K562 (cell line): ENCODE data around the gene SRMS. TPM values are rescaled to one million over a fixed set of nuclear protein-coding genes. Genes with fewer than 3 reads are reported as not detected.

Experiments
- BCL6 ChIP-seq: fragments of 250-450 bp; sonication (Bioruptor Pico); IDR thresholded peaks from 2 replicates; pipeline ENCODE4 v1.4.0; 2020
- ETS1 ChIP-seq: conservative IDR thresholded peaks from 2 replicates; pipeline ENCODE4 v1.6.1; 2011; ENCODE audit warnings: low read depth, mild to moderate bottlenecking, low read length; ENCODE audit not compliant: control insufficient read depth
- FOXP1 ChIP-seq: sonication (generic); formaldehyde crosslinking; IDR thresholded peaks from 2 replicates; pipeline ENCODE4 v1.8.0; 2022; ENCODE audit warnings: mild to moderate bottlenecking, missing genetic modification reagents
- PATZ1 ChIP-seq: fragments of 250-450 bp; sonication (Bioruptor Pico); IDR thresholded peaks from 2 replicates; pipeline ENCODE4 v1.5.0; 2020; ENCODE audit warnings: mild to moderate bottlenecking, borderline replicate concordance
- PBX2 ChIP-seq, 2 experiments: IDR thresholded peaks in 1 of 2; conservative IDR thresholded peaks in 1 of 2; 2 replicates each; pipeline ENCODE4 v1.6.1; 2016; ENCODE audit warnings: low read depth in 2 of 2, mild to moderate bottlenecking in 1 of 2, missing compliant biosample characterization in 1 of 2, missing genetic modification characterization in 1 of 2, moderate library complexity in 1 of 2
- PHF20 ChIP-seq: fragments of 450-650 bp; IDR thresholded peaks from 2 replicates; pipeline ENCODE4 v1.6.1; 2018; ENCODE audit not compliant: partially characterized antibody
- RB1 ChIP-seq: fragments of 450-650 bp; IDR thresholded peaks from 2 replicates; pipeline ENCODE4 v1.6.1; 2017; ENCODE audit warnings: low read depth, mild to moderate bottlenecking
- TAF7 ChIP-seq: fragments of 450-650 bp; IDR thresholded peaks from 2 replicates; pipeline ENCODE4 v1.6.1; 2016; ENCODE audit warnings: missing genetic modification characterization, missing compliant biosample characterization
- ZNF263 ChIP-seq: sonication (generic); formaldehyde crosslinking; IDR thresholded peaks from 2 replicates; pipeline ENCODE4 v1.8.0; 2022; ENCODE audit warnings: mild to moderate bottlenecking, missing genetic modification reagents, borderline replicate concordance
- ZNF354B ChIP-seq: fragments of 250-450 bp; sonication (Bioruptor Pico); IDR thresholded peaks from 2 replicates; pipeline ENCODE4 v1.4.0; 2020
- polyA plus RNA-seq, 8 experiments: library from polyadenylated mRNA; depleted of rRNA in 4 of 8; stranded (reverse) in 5 of 8; unstranded in 3 of 8; fragments of >200 nt; fragmentation: Nextera tagmentation in 2 of 8; fragmentation: Illumina TruSeq in 1 of 8; extraction: Ambion mirVana in 2 of 8; extraction: Trizol in 1 of 8; gene quantifications; 2 replicates each; pipeline versions ENCODE4 v1.2.1 to v1.2.3, GENCODE V29; 2011 to 2014; ENCODE audit warnings: inconsistent platforms in 1 of 8, missing spikeins in 1 of 8
- total RNA-seq, 7 experiments: library from RNA; depleted of rRNA in 6 of 7; stranded (reverse); fragments of >200 nt in 6 of 7; fragmentation: Illumina TruSeq in 2 of 7; extraction: Trizol in 2 of 7; gene quantifications; 2 replicates each; pipeline versions ENCODE4 v1.2.1 to v1.2.3, GENCODE V29; 2011 to 2021; ENCODE audit warnings: low replicate concordance in 1 of 7
- TF ChIP-seq, protein P1 (sequence below), 2 experiments: fragments of 450-650 bp; conservative IDR thresholded peaks; 2 replicates each; pipeline ENCODE4 v1.6.1; 2017; ENCODE audit warnings: mild to moderate bottlenecking in 2 of 2, moderate library complexity in 2 of 2
- TF ChIP-seq, protein P2 (sequence below): sonication (generic); formaldehyde crosslinking; IDR thresholded peaks from 2 replicates; pipeline ENCODE4 v1.9.0; 2022; ENCODE audit warnings: mild to moderate bottlenecking, missing genetic modification reagents
- TF ChIP-seq, protein P3 (sequence below), 2 experiments: IDR thresholded peaks; 2 replicates each; pipeline ENCODE4 v1.6.1; 2011; ENCODE audit warnings: borderline replicate concordance in 1 of 2, control low read depth in 1 of 2, low read depth in 1 of 2, low read length in 1 of 2, mild to moderate bottlenecking in 1 of 2, mixed read lengths in 1 of 2, moderate library complexity in 1 of 2; ENCODE audit not compliant: insufficient read depth in 1 of 2, insufficient read length in 1 of 2, poor library complexity in 1 of 2, severe bottlenecking in 1 of 2; ENCODE audit errors: extremely low read depth in 1 of 2

Gene SRMS
- total and polyA plus RNA-seq, 9 of the 15 experiments (the other 6 are each of a cell fraction or from before 2014, with no cell fraction given): 0.07 TPM; not detected in 8

DNA sequence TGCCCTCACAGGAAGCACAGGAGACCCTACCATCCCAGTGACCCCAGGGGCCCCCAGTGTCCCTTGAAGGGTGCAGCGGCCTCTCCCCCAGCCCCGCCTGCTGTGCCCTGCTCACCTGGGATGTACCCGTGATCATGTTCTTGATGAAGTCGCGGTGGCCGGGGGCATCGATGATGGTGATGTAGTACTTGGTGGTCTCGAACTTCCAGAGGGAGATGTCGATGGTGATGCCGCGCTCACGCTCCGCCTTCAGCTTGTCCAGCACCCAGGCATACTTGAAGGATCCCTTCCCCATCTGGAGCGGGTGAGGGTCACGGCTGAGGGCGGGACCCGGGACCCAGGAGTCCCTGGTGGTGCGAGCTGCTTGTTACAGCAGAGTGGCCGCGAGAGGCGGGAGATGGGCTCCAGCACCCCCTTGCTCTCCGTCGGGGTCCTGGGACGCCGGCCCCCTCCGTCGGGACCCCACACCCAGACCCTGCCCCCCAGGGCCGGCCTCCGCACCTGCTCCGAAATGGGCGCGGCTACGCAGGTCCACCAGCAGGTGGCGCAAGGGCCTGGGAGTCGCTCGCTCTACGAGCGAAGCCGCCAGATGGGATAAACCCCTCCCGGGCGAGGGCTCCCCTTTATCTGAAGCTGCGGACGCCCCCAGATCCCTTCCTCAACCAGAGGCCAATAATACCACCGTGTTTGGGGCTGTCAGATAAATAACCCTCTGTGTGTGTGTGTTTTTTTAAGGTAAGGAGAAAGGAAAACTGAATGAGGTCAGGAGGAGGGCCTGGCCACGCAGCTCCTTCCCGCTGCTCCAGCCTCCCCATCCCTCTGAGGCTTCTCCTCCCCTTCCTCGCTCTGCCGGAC lies 51.6 kb downstream of the SRMS start (continued):
- TF ChIP-seq, protein P1, sequence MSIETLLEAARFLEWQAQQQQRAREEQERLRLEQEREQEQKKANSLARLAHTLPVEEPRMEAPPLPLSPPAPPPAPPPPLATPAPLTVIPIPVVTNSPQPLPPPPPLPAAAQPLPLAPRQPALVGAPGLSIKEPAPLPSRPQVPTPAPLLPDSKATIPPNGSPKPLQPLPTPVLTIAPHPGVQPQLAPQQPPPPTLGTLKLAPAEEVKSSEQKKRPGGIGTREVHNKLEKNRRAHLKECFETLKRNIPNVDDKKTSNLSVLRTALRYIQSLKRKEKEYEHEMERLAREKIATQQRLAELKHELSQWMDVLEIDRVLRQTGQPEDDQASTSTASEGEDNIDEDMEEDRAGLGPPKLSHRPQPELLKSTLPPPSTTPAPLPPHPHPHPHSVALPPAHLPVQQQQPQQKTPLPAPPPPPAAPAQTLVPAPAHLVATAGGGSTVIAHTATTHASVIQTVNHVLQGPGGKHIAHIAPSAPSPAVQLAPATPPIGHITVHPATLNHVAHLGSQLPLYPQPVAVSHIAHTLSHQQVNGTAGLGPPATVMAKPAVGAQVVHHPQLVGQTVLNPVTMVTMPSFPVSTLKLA (conservative IDR thresholded peaks at IDR 0.05): 0 out of 4 replicates have a peak, but pooled peaks of 1 of the 2 experiments have one; percentile 18
- TF ChIP-seq PBX2 (CRISPR knock-in tag; IDR thresholded peaks at IDR 0.05; ENCODE audit: low read depth): no peak
- no peak for TF ChIP-seq PBX2 (tag; conservative IDR thresholded peaks at IDR 0.05; ENCODE audit: low read depth)
- no peak for TF ChIP-seq TAF7 (tag)
- TF ChIP-seq, protein P2, sequence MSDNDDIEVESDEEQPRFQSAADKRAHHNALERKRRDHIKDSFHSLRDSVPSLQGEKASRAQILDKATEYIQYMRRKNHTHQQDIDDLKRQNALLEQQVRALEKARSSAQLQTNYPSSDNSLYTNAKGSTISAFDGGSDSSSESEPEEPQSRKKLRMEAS (CRISPR knock-in tag): peak; percentile 60; the same call in 1 of the 2 replicates
- peak; percentile 59; the same call in 1 of the 2 replicates for TF ChIP-seq RB1
- no peak for TF ChIP-seq ZNF354B
- no peak for TF ChIP-seq BCL6 (CRISPR knock-in tag)
- 0 out of 2 replicates have a peak, but pooled peaks have one; percentile 46 for TF ChIP-seq FOXP1 (CRISPR knock-in tag)
- no peak for TF ChIP-seq PHF20
- TF ChIP-seq, protein P3, sequence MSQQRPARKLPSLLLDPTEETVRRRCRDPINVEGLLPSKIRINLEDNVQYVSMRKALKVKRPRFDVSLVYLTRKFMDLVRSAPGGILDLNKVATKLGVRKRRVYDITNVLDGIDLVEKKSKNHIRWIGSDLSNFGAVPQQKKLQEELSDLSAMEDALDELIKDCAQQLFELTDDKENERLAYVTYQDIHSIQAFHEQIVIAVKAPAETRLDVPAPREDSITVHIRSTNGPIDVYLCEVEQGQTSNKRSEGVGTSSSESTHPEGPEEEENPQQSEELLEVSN (IDR thresholded peaks at IDR 0.05; ENCODE audit: borderline replicate concordance in 1 of 2, extremely low read depth in 1 of 2, insufficient read depth in 1 of 2, insufficient read length in 1 of 2, low read depth in 1 of 2, low read length in 1 of 2, poor library complexity in 1 of 2, severe bottlenecking in 1 of 2): peak in 1 of 2 experiments; percentile 41
- no peak for TF ChIP-seq PATZ1 (CRISPR knock-in tag)
- TF ChIP-seq ZNF263: peak; percentile 32; the same call in 1 of the 2 replicates
- TF ChIP-seq ETS1: no peak
